HG02943 (cell line): ENCODE results near the gene ARHGEF38.
"Not testable (repeated sequence)": the region's sequence is repeated elsewhere in the genome, so short reads cannot be mapped to it uniquely, and the experiment has no call there.

ENCODE experiments used
- ATAC-seq: cut with Tn5 transposase; IDR thresholded peaks from one replicate; pipeline ENCODE4 v1.9.1; 2021; ENCODE audit warnings: mild to moderate bottlenecking, low read depth, moderate library complexity; ENCODE audit not compliant: unreplicated experiment

The ARHGEF38 gene

GRCh38 chr4:105601406-105601805 is 49.0 kb downstream of the ARHGEF38 start:
- ATAC-seq, result no peak

GRCh38 chr4:105603158-105603557 is 50.7 kb downstream of the ARHGEF38 start:
- no peak for ATAC-seq

GRCh38 chr4:105605493-105605892 is 53.1 kb downstream of the ARHGEF38 start:
- no peak for ATAC-seq

GRCh38 chr4:105607876-105608275 is 55.5 kb downstream of the ARHGEF38 start:
- ATAC-seq, result no peak

- ATAC-seq, result not testable (repeated sequence)
Measured at GRCh38 chr4:105609819-105610218, 57.4 kb downstream of the ARHGEF38 start.

- no peak for ATAC-seq
Measured at GRCh38 chr4:105613306-105613705, 60.9 kb downstream of the ARHGEF38 start.

- no peak for ATAC-seq
Measured at GRCh38 chr4:105619188-105619931, 66.9 kb downstream of the ARHGEF38 start.

GRCh38 chr4:105620640-105621323 is 68.4 kb downstream of the ARHGEF38 start:
- ATAC-seq, result no peak

- ATAC-seq, result no peak
Measured at GRCh38 chr4:105622269-105622668, 69.8 kb downstream of the ARHGEF38 start.

GRCh38 chr4:105623099-105623498 is 70.7 kb downstream of the ARHGEF38 start:
- no peak for ATAC-seq

GRCh38 chr4:105624530-105624929 is 72.1 kb downstream of the ARHGEF38 start:
- no peak for ATAC-seq

- no peak for ATAC-seq
Measured at GRCh38 chr4:105625214-105625613, 72.8 kb downstream of the ARHGEF38 start.

GRCh38 chr4:105626846-105627245 is 74.4 kb downstream of the ARHGEF38 start:
- no peak for ATAC-seq

- ATAC-seq, result no peak
Measured at GRCh38 chr4:105627620-105628019, 75.2 kb downstream of the ARHGEF38 start.

GRCh38 chr4:105630670-105631655 is 78.5 kb downstream of the ARHGEF38 start:
- no peak for ATAC-seq

- ATAC-seq, result no peak
Measured at GRCh38 chr4:105631818-105632400, 79.5 kb downstream of the ARHGEF38 start.

- no peak for ATAC-seq
Measured at GRCh38 chr4:105632599-105632998, 80.2 kb downstream of the ARHGEF38 start.

GRCh38 chr4:105633241-105633640 is 80.8 kb downstream of the ARHGEF38 start:
- no peak for ATAC-seq

GRCh38 chr4:105634402-105635080 is 82.1 kb downstream of the ARHGEF38 start:
- no peak for ATAC-seq
